HepG2 (cell line): Measurements from ENCODE around the gene KIF2C.

Source experiments
- E2F5 ChIP-seq: sonication (generic); formaldehyde crosslinking; conservative IDR thresholded peaks from 2 replicates; pipeline ENCODE4 v1.4.0; 2020; ENCODE audit warnings: missing genetic modification reagents
- PHF8 ChIP-seq: sonication (generic); formaldehyde crosslinking; IDR thresholded peaks from 2 replicates; pipeline ENCODE4 v1.5.0; 2020; ENCODE audit warnings: missing genetic modification reagents
- TARDBP ChIP-seq: sonication (generic); formaldehyde crosslinking; IDR thresholded peaks from 2 replicates; pipeline ENCODE4 v1.8.0; 2022; ENCODE audit warnings: mild to moderate bottlenecking, missing genetic modification reagents
- ZBTB43 ChIP-seq: sonication (generic); formaldehyde crosslinking; conservative IDR thresholded peaks from 2 replicates; pipeline ENCODE4 v1.4.0; 2020; ENCODE audit warnings: missing genetic modification reagents

GRCh38 chr1:44757420-44757819 is 17.8 kb downstream of the KIF2C start:
- TF ChIP-seq PHF8 (CRISPR knock-in tag), result no peak
- no peak for TF ChIP-seq E2F5 (CRISPR knock-in tag)
- TF ChIP-seq ZBTB43 (CRISPR knock-in tag), result no peak
- TF ChIP-seq TARDBP (CRISPR knock-in tag), result no peak
